ENCODE data around the gene FAM13B. TPM values are rescaled to one million over a fixed set of nuclear protein-coding genes. Genes with fewer than 3 reads are reported as not detected.
A peak's percentile ranks its signal among the peaks of the same experiment; 100 is the strongest.

FAM13B gene
- total RNA-seq, 1 donor from 2014 or later, result 32.0 TPM

DNA sequence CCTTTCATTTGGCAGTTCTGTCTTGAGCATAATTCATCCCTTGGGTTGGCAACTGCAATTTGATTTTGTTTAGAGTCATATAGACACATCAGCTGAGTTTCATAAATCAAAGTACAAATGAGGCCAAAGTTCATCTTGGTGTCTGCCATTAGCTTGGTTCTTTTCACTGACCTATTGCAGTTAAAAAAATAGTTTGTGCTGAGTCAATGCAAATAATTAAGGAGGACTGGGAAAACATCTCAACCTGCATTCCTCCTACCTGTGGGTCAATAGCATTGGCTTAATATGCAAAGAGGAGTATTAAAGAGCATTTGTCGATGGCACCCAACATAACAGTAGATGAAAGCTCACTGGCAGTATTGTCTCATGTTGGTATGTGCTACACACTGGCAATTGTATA, 142.0 kb downstream of the FAM13B start:
- no peak for FAIRE-seq
- Histone ChIP-seq H3K9me3 (ENCODE audit: insufficient read depth, low read depth, low read length) (no peaks in the 10 kb centered on the region), H3K79me2 (ENCODE audit: insufficient read depth, low read length) (no peaks in the 10 kb centered on the region), H3K4me3 (ENCODE audit: insufficient read depth, low read depth, low read length) (no peak overlapping the region), H3K9ac (ENCODE audit: low read length) (no peak overlapping the region), H3K36me3 (ENCODE audit: insufficient read depth, low read length) (no peaks in the 10 kb centered on the region), H3K4me2 (ENCODE audit: low read length) (no peak overlapping the region), H3K27me3 (ENCODE audit: insufficient read depth, low read length) (no peaks in the 10 kb centered on the region), H2AFZ (ENCODE audit: low read depth, low read length) (no peak overlapping the region), H4K20me1 (ENCODE audit: insufficient read depth, low read length) (no peaks in the 10 kb centered on the region), H3K27ac (ENCODE audit: low read depth, low read length) (no peak overlapping the region), H3K4me1 (ENCODE audit: insufficient read depth, low read length) (peaks cover 9% of the 10 kb centered on the region)
- TF ChIP-seq, protein P1, sequence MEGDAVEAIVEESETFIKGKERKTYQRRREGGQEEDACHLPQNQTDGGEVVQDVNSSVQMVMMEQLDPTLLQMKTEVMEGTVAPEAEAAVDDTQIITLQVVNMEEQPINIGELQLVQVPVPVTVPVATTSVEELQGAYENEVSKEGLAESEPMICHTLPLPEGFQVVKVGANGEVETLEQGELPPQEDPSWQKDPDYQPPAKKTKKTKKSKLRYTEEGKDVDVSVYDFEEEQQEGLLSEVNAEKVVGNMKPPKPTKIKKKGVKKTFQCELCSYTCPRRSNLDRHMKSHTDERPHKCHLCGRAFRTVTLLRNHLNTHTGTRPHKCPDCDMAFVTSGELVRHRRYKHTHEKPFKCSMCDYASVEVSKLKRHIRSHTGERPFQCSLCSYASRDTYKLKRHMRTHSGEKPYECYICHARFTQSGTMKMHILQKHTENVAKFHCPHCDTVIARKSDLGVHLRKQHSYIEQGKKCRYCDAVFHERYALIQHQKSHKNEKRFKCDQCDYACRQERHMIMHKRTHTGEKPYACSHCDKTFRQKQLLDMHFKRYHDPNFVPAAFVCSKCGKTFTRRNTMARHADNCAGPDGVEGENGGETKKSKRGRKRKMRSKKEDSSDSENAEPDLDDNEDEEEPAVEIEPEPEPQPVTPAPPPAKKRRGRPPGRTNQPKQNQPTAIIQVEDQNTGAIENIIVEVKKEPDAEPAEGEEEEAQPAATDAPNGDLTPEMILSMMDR (IDR thresholded peaks at IDR 0.05; ENCODE audit: insufficient read depth, low read depth, low read length), result no peak
- TF ChIP-seq EZH2 (IDR thresholded peaks at IDR 0.05; ENCODE audit: insufficient read depth, low read length), result no peak
- Mint-ChIP-seq H3K27ac (ENCODE audit: unreplicated experiment) (no peak overlapping the region), H3K9me3 (ENCODE audit: unreplicated experiment) (no peaks in the 10 kb centered on the region), H3K4me3 (ENCODE audit: unreplicated experiment) (no peak overlapping the region), H3K27me3 (ENCODE audit: low read depth, unreplicated experiment) (peaks cover 3% of the 10 kb centered on the region), H3K4me1 (ENCODE audit: low read depth, unreplicated experiment) (no peaks in the 10 kb centered on the region), H3K36me3 (ENCODE audit: low read depth, unreplicated experiment) (no peaks in the 10 kb centered on the region)
- DNase-seq (ENCODE audit: low read depth), result no peak

DNA sequence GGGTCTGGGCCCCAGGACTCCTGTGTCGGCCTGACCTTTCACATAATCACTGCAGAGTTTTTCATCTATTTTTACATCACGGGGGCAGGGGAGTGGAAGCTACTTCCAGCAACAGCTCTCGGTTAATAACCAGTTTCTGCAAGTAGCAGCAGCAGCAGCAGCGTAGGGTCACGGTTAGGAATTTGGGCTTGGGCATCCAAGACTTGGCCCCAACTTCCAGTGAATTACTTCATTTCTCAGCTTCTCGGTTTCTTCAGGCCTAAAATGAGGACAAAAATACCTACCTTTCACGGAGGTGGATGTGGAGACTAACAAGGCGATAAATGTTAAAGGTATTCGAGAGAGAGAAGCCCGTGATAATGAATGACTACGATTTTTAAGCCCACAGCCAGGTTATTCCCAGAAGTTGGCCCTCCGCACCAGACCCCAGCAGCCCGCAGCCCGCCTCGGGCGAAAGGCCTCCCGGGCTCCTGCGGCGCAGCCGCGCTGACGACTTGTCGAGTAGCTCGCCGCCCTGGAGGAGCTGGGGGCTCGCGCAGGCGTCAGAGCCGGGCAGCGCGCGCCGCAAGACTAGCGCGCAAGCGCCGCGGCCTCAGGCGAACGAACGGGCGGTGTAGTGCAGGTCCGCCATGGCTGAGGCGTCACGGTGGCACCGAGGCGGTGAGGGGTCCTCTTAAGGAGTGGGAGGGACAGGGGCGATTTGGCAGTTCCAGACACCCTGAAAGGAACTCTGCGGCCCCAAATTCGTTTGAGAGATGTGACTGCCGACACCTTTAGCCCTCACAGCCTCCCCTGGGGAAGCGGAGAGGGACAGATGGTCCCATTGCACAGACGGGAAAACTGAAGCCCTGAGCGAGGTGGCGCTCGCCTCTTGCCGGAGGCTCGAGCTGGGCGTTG, 143.8 kb downstream of the FAM13B start, which contains the start of gene PKD2L2:
PKD2L2 (plus strand) TSS at position 595 of the 897 bp plus-strand sequence; CDS start at position 630, 35 bp downstream.
- DNase-seq (ENCODE audit: low read depth) (peak; percentile 78), FAIRE-seq (no peak)
- no peaks in the 10 kb centered on the region for H3K9me3 Mint-ChIP-seq (ENCODE audit: unreplicated experiment)
- TF ChIP-seq, protein P1 (IDR thresholded peaks at IDR 0.05; ENCODE audit: insufficient read depth, low read depth, low read length), result no peak
- no peak for TF ChIP-seq EZH2 (IDR thresholded peaks at IDR 0.05; ENCODE audit: insufficient read depth, low read length)
- H3K36me3 ChIP-seq (ENCODE audit: insufficient read depth, low read length), result no peaks in the 10 kb centered on the region
- peak within 1 kb of the TSS; percentile 56 for H3K27ac ChIP-seq (ENCODE audit: low read depth, low read length)
- no peaks in the 10 kb centered on the region for H3K27me3 ChIP-seq (ENCODE audit: insufficient read depth, low read length)
- peak within 1 kb of the TSS; percentile 63 for H3K4me3 ChIP-seq (ENCODE audit: insufficient read depth, low read depth, low read length)
- no peaks in the 10 kb centered on the region for H3K4me1 Mint-ChIP-seq (ENCODE audit: low read depth, unreplicated experiment)
- H3K4me2 ChIP-seq (ENCODE audit: low read length), result peak within 1 kb of the TSS; percentile 91
- peak within 1 kb of the TSS; percentile 70 for H3K4me3 Mint-ChIP-seq (ENCODE audit: unreplicated experiment)
- H3K27ac Mint-ChIP-seq (ENCODE audit: unreplicated experiment), result no peak within 1 kb of the TSS
- H4K20me1 ChIP-seq (ENCODE audit: insufficient read depth, low read length), result no peaks in the 10 kb centered on the region
- H3K79me2 ChIP-seq (ENCODE audit: insufficient read depth, low read length), result no peaks in the 10 kb centered on the region
- no peaks in the 10 kb centered on the region for H3K36me3 Mint-ChIP-seq (ENCODE audit: low read depth, unreplicated experiment)
- no peaks in the 10 kb centered on the region for H3K9me3 ChIP-seq (ENCODE audit: insufficient read depth, low read depth, low read length)
- peak within 1 kb of the TSS; percentile 79 for H3K9ac ChIP-seq (ENCODE audit: low read length)
- H2AFZ ChIP-seq (ENCODE audit: low read depth, low read length), result peak within 1 kb of the TSS; percentile 99
- peaks cover 9% of the 10 kb centered on the region for H3K4me1 ChIP-seq (ENCODE audit: insufficient read depth, low read length)
- H3K27me3 Mint-ChIP-seq (ENCODE audit: low read depth, unreplicated experiment), result peaks cover 3% of the 10 kb centered on the region

DNA sequence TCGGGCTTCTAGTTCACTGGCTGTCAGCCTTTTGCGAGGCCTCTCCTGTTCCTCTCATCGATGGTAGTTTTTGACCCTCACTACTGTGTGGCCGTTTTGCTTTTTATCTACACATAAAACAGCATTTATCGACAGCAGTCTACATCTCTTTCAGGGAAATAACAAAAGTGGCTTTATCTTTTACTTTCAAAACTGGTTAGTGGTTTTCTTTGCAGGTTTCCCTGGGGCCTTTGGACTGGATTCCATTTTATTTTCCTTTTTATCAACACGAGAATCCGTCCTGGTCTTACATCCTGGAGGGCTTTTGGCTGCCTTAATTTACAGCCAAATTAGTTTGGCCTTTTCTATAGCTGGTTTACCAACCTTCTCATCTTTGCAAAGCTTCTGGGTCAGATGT, 144.4 kb downstream of the FAM13B start:
- no peak for DNase-seq (ENCODE audit: low read depth)
- H3K27me3 ChIP-seq (ENCODE audit: insufficient read depth, low read length), result no peaks in the 10 kb centered on the region
- H3K9ac ChIP-seq (ENCODE audit: low read length), result peak overlapping the region; percentile 79
- H3K79me2 ChIP-seq (ENCODE audit: insufficient read depth, low read length), result no peaks in the 10 kb centered on the region
- peak overlapping the region; percentile 91 for H3K4me2 ChIP-seq (ENCODE audit: low read length)
- peak overlapping the region; percentile 63 for H3K4me3 ChIP-seq (ENCODE audit: insufficient read depth, low read depth, low read length)
- no peak for FAIRE-seq
- H3K36me3 ChIP-seq (ENCODE audit: insufficient read depth, low read length), result no peaks in the 10 kb centered on the region
- Mint-ChIP-seq H3K4me1 (ENCODE audit: low read depth, unreplicated experiment) (no peaks in the 10 kb centered on the region), H3K27ac (ENCODE audit: unreplicated experiment) (no peak overlapping the region), H3K36me3 (ENCODE audit: low read depth, unreplicated experiment) (no peaks in the 10 kb centered on the region), H3K9me3 (ENCODE audit: unreplicated experiment) (no peaks in the 10 kb centered on the region), H3K27me3 (ENCODE audit: low read depth, unreplicated experiment) (peaks cover 3% of the 10 kb centered on the region), H3K4me3 (ENCODE audit: unreplicated experiment) (no peak overlapping the region)
- H2AFZ ChIP-seq (ENCODE audit: low read depth, low read length), result peak overlapping the region; percentile 99
- peaks cover 9% of the 10 kb centered on the region for H3K4me1 ChIP-seq (ENCODE audit: insufficient read depth, low read length)
- TF ChIP-seq, protein P1 (IDR thresholded peaks at IDR 0.05; ENCODE audit: insufficient read depth, low read depth, low read length), result no peak
- no peak for TF ChIP-seq EZH2 (IDR thresholded peaks at IDR 0.05; ENCODE audit: insufficient read depth, low read length)
- H3K9me3 ChIP-seq (ENCODE audit: insufficient read depth, low read depth, low read length), result no peaks in the 10 kb centered on the region
- peak overlapping the region; percentile 17 for H3K27ac ChIP-seq (ENCODE audit: low read depth, low read length)
- H4K20me1 ChIP-seq (ENCODE audit: insufficient read depth, low read length), result no peaks in the 10 kb centered on the region
